Activated CD4-positive, alpha-beta T cell treated with anti-CD3 and anti-CD28 coated beads, Interleukin-2, amount 10 ng/mL, durations not matched to agents 7 days and 5 days (primary cell): ENCODE data around the gene CELSR1. TPM values are rescaled to one million over a fixed set of nuclear protein-coding genes. Genes with fewer than 3 reads are reported as not detected.

Source experiments
- CTCF ChIA-PET: fragments of 350-600 bp; sonication (Branson Sonifier 250); formaldehyde crosslinking; loops from one replicate; lab custom pipeline; 2021; ENCODE audit warnings: antibody characterized with exemption; lab: Charles Lee
- POLR2A ChIA-PET: fragments of 350-600 bp; sonication (Branson Sonifier 250); formaldehyde crosslinking; loops from one replicate; lab custom pipeline; 2021; ENCODE audit warnings: antibody characterized with exemption; lab: Charles Lee
- DNase-seq: peaks from one replicate; pipeline ENCODE4 v3.0.0-alpha.2; 2020
- H3K27ac Mint-ChIP-seq: one replicate; pipeline ENCODE4 v1.8.0; 2021; ENCODE audit warnings: mild to moderate bottlenecking, moderate library complexity, mixed read lengths
- H3K27me3 Mint-ChIP-seq: one replicate; pipeline ENCODE4 v1.8.0; 2021; ENCODE audit warnings: mixed read lengths
- H3K36me3 Mint-ChIP-seq: one replicate; pipeline ENCODE4 v1.8.0; 2021; ENCODE audit warnings: low read depth, mixed read lengths
- H3K4me1 Mint-ChIP-seq: one replicate; pipeline ENCODE4 v1.8.0; 2021; ENCODE audit warnings: mixed read lengths
- H3K4me3 Mint-ChIP-seq: one replicate; pipeline ENCODE4 v1.8.0; 2021; ENCODE audit warnings: mild to moderate bottlenecking, moderate library complexity, mixed read lengths
- H3K9me3 Mint-ChIP-seq: one replicate; pipeline ENCODE4 v1.8.0; 2021; ENCODE audit warnings: mixed read lengths
- total RNA-seq, 2 experiments: library from RNA; stranded (reverse); gene quantifications; one replicate each; pipeline ENCODE4 v1.2.3, GENCODE V29; 2021

The CELSR1 gene
- total RNA-seq, 2 experiments from 2014 or later, result 0.20 to 0.23 TPM

DNA sequence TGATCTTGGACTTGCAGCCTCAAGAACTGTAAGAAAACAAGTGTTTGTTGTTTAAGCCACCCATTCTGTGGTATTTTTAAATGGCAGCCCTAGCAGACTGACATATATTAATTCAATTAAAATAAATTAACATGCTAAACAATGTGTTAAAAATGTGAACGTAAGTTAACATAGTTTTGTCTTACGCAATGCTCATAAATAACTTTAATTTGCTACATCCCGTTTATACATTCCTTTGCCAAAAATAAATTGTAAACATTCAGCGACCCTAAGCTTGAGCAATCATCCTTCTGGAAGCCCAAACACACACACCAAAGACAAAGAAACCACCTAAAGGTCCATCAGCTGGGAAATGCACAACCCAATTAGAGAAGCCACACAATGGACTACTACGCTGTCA, 70.4 kb downstream of the CELSR1 start:
- no peaks in the 10 kb centered on the region for H3K36me3 Mint-ChIP-seq
- no peak overlapping the region for H3K27ac Mint-ChIP-seq
- no peaks in the 10 kb centered on the region for H3K4me1 Mint-ChIP-seq
- DNase-seq, result no peak
- no peak overlapping the region for H3K4me3 Mint-ChIP-seq
- ChIA-PET CTCF (no interaction called here), POLR2A (no interaction called here)
- H3K9me3 Mint-ChIP-seq, result no peaks in the 10 kb centered on the region
- no peaks in the 10 kb centered on the region for H3K27me3 Mint-ChIP-seq

DNA sequence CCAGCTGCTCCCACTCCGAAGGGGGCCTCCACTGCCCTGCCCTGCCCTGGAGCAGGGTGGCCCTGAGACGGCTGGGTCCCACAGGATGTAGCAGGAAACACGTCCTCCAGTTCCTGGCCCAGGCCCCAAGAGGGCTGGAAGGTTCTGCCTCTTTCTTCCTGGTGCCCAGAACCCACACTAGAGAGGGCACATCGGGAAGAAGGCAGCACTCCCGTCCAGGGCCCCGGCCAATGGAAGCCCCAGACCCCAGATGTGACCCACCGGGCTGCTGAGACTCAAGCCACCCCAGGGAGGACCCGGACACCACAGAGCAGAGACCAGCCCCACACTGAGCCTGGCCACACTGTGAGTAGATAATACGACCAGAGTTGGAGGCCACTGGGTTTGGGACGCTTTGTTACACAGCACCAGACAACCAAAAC, 71.2 kb downstream of the CELSR1 start:
- ChIA-PET CTCF (no interaction called here), POLR2A (no interaction called here)
- no peaks in the 10 kb centered on the region for H3K36me3 Mint-ChIP-seq
- H3K9me3 Mint-ChIP-seq, result no peaks in the 10 kb centered on the region
- DNase-seq, result no peak
- H3K4me3 Mint-ChIP-seq, result no peak overlapping the region
- no peak overlapping the region for H3K27ac Mint-ChIP-seq
- H3K4me1 Mint-ChIP-seq, result no peaks in the 10 kb centered on the region
- H3K27me3 Mint-ChIP-seq, result no peaks in the 10 kb centered on the region

DNA sequence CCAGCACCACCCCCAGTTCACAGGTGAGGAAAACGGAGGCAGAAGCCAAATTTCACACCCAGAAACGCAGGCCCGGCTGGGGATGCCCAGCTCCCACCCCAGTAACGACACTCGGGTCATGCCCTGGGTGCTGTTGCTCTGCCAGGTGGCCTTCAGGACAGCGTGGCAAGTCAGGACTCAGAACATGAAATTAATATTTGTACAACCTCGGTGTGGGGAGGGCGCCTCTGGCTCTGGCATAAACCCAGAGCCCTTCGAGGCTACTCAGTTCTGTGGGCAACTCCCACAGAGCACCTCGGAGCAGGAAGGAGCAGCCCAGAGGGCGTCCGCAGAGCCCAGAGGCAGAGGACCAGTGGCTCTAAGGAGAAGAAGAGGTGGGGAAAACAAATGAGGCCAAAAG, 71.6 kb downstream of the CELSR1 start:
- H3K27ac Mint-ChIP-seq, result no peak overlapping the region
- no peak for DNase-seq
- no peak overlapping the region for H3K4me3 Mint-ChIP-seq
- H3K9me3 Mint-ChIP-seq, result no peaks in the 10 kb centered on the region
- no peaks in the 10 kb centered on the region for H3K4me1 Mint-ChIP-seq
- ChIA-PET POLR2A (no interaction called here), CTCF (no interaction called here)
- H3K27me3 Mint-ChIP-seq, result no peaks in the 10 kb centered on the region
- H3K36me3 Mint-ChIP-seq, result no peaks in the 10 kb centered on the region

DNA sequence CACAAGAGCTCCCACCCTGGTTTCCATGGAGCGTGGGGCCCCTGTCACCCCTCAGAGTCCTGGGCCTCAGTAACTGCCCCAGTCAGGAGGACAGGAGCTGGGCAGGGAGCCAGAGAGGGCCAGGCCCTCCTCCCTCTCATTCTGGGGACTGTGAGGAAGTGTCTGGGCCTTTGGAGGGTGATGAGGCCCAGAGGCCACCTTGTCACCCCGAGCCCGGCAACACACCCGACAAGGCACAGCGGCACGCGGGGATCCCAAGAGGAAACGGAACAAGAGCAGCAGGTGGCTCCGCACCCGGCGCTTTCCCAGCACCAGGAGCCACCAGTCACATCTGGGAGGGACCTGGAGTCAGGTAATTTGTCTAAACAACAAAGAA, 72.1 kb downstream of the CELSR1 start:
- Mint-ChIP-seq H3K4me3 (no peak overlapping the region), H3K36me3 (no peaks in the 10 kb centered on the region), H3K27ac (no peak overlapping the region), H3K4me1 (no peaks in the 10 kb centered on the region), H3K9me3 (no peaks in the 10 kb centered on the region), H3K27me3 (no peaks in the 10 kb centered on the region)
- no peak for DNase-seq
- ChIA-PET CTCF (no interaction called here), POLR2A (no interaction called here)

DNA sequence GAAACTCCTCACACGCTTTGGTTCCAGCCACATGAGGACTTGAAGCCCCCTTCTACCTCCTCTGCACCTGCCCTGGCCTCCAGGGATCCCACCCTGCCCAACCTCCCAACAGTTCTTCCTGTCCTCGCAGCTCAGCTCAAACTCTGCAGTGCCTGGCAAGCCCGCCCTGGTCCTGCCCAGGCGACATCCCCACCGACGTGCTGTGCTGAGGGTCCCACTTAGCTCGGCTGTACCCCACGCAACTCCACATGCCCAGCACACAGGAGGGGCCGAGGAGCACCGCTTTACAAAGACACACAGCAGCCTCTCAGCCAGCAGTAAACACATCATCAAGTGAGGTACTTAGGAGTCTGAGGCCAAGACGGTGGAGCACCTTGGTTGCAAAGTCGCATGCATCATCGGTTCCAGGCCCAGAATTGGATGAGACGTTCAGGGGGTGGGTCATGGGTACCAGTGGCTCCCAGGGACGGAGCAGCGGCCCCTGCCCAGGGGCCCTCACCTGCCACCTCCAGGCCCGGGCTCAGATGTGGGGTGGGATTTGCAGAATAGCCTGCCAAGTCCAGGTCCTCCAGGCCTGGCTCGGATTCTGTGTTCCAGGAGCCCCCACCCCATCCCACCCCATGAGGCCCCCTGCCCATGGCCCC, 72.6 kb downstream of the CELSR1 start:
- DNase-seq, result no peak
- Mint-ChIP-seq H3K27me3 (no peaks in the 10 kb centered on the region), H3K27ac (no peak overlapping the region), H3K9me3 (no peaks in the 10 kb centered on the region), H3K4me1 (no peaks in the 10 kb centered on the region), H3K36me3 (no peaks in the 10 kb centered on the region), H3K4me3 (no peak overlapping the region)
- ChIA-PET CTCF (no interaction called here), POLR2A (no interaction called here)

DNA sequence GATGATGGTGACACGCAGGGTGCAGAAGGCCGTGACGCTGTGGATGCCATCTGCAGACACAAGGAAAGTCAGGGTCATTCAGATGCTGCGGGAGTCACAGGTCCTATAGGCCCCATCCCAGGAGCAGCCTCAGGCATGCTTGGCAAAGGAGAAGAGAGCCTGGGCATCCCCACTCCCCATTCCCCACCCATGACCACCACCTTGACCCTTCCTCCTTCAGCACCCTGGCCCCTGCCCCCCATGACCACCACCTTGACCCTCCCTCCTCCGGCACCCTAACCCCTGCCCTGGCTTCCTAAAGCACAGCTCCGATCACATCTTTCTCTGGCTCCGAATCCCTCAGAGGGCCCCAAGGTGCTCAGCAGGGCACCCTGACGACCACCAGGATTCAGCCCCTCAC, 73.1 kb downstream of the CELSR1 start:
- no peaks in the 10 kb centered on the region for H3K4me1 Mint-ChIP-seq
- POLR2A ChIA-PET, result no interaction called here

DNA sequence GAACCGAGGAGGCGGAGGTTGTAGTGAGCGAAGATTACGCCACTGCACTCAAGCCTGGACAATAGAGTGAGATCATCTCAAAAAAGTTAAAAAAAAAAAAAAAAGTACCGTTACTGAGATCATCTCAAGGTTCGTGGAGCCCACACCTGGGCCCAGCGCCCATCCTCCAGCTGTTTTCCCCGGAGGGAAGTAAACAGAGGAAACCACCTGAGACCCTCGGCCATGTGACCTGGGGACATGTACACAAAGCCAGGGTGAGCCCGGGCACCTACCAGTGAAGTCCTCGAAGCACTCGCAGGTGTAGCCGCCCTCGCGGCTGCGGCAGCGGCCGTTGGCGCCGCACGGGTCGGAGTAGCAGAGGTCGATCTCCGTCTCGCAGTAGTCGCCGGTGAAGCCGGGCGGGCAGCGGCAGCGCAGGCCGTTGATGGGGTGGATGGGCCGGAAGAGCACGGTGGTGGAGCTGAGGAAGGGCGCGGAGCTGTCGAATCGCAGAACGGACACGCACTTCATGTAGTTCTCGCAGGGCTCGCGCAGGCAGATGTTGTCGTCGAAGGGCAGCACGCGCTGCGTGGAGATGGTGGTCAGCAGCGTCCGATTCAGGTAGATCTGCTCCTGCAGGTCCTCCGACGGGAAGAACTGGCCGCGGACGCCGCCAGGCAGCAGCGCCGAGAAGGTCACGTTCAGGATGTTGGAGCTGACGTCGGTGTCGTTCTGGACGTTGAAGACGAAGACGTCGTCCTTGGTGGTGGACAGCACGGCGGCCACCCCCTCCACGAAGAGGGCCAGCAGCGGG, 73.8 kb downstream of the CELSR1 start:
- POLR2A ChIA-PET, result no interaction called here
- CTCF ChIA-PET, result no interaction called here
- H3K36me3 Mint-ChIP-seq, result no peaks in the 10 kb centered on the region
- H3K27ac Mint-ChIP-seq, result no peak overlapping the region
- DNase-seq, result no peak
- H3K4me3 Mint-ChIP-seq, result no peak overlapping the region
- H3K4me1 Mint-ChIP-seq, result no peaks in the 10 kb centered on the region
- no peaks in the 10 kb centered on the region for H3K9me3 Mint-ChIP-seq
- no peaks in the 10 kb centered on the region for H3K27me3 Mint-ChIP-seq

More for the DNA sequence above, 73.1 kb downstream of the CELSR1 start:
- Mint-ChIP-seq H3K36me3 (no peaks in the 10 kb centered on the region), H3K27me3 (no peaks in the 10 kb centered on the region), H3K27ac (no peak overlapping the region), H3K9me3 (no peaks in the 10 kb centered on the region), H3K4me3 (no peak overlapping the region)
- CTCF ChIA-PET, result no interaction called here
- no peak for DNase-seq

DNA sequence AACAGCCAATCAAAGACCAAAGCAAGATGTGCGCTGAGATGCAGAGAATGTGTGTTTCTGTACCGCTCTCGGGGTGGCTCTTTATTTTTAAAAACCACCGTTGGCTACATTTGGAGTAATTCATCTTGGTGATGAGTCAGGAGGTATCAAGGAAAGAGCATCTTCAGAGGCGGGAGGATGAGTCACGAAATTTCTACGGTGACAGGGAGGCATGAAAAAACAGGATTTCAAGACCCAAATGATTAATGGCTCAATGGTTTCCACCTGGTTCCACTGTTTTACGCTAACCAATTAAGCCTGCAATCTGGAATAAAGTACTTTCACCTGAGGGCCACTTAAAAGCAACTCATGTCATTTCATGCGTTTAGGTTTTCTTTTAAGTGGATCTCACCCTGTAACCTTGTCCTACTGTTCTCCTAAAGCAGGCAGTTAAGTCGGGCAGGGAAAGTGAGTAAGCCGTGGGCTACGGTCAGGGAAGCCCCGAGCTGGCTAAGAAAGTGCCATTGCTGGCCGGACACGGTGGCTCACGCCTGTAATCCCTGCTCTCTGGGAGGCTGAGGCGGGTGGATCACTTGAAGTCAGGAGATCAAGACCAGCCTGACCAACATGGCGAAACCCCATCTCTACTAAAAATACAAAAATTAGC, 74.6 kb downstream of the CELSR1 start:
- DNase-seq, result no peak
- Mint-ChIP-seq H3K4me3 (no peak overlapping the region), H3K27me3 (no peaks in the 10 kb centered on the region), H3K9me3 (no peaks in the 10 kb centered on the region), H3K4me1 (no peaks in the 10 kb centered on the region), H3K36me3 (no peaks in the 10 kb centered on the region), H3K27ac (no peak overlapping the region)
- ChIA-PET POLR2A (no interaction called here), CTCF (no interaction called here)

DNA sequence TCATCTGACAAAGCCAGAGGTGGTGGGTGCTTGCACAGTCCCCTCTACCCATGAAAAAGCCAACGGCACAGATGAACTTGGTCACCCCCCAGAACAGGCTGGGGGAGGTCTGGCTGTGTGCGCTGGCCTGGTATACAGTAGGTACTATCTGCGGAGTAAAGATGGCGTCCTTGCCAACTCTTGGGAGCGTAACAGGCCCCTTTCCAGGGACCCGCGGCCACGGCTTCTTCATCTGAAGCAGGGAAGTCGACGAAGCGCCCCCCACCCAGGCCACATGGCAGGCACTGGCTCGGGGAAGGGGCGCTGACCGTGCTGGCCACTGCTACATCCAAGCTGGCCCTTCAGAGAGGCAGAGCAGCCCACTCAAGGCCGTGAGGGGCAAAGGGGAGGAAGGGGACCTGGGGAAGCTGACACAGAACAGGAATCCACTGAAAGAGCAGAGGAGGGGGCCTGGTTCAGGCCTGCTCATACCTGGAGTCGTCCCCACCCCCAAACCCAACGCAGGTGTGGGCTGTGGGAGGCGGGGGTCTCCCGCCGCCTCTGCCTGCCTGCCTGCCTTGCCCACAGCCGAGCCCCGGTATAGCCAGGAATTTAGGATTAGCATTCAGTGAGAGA, 75.7 kb downstream of the CELSR1 start:
- Mint-ChIP-seq H3K4me3 (no peak overlapping the region), H3K27ac (no peak overlapping the region), H3K36me3 (no peaks in the 10 kb centered on the region), H3K27me3 (no peaks in the 10 kb centered on the region), H3K9me3 (no peaks in the 10 kb centered on the region), H3K4me1 (no peaks in the 10 kb centered on the region)
- POLR2A ChIA-PET, result no interaction called here
- CTCF ChIA-PET, result interaction anchor here (0.6 kb wide), 1 partner anchor 17 kb away, joined by 3 read pairs; no protein-coding TSS in a partner anchor
- DNase-seq, result no peak

DNA sequence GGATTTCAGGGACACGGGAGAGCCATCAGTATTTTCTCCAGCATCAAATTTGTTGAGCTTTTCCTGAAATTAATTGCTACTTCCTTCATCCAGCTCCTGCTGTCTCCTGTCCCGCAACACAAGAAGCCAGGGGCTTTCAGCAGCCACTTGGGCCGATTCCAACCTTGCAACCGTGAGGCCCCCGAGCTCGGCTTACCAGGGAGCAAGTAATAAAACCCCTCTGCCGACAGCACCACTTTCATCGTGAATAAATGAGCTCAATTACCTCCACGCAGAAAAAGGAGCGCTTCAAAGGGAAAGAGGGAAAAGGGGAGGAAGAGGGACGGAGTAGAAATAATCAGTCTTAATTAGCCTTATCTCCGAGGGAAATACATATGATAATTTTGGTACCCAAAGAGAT, 76.6 kb downstream of the CELSR1 start:
- POLR2A ChIA-PET, result no interaction called here

DNA sequence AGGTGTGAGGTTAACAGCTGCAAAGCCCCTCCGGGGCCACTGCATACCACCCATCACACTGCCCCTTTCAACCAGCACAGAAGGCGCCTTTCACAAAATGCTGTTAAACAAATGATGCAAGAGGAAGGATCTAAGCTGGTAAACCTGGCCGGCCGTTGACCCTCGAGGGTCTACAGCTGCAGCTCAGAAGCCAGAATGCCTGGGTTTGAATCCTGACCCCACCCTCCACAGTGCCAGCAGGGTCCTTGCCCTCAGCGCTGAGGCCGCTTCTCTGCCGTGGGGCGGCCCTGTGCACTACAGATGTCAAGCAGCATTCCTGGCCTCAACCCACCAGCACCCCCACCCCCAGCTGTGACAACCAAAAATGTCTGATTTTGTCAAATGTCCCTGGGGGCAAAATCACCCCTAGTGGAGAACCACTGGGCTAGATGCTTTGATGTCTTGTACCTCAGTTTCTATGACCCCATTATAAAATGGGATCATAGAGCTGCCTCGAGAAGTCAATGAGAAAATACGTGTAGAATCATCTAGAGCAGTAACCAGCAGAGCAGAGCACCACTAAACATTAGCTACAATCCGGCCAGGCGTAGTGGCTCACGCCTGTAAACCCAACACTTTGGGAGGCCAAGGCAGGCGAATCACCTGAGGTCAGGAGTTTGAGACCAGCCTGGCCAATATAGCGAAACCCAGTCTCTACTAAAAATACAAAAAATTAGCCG, 77.9 kb downstream of the CELSR1 start:
- no peak overlapping the region for H3K4me3 Mint-ChIP-seq
- no peaks in the 10 kb centered on the region for H3K36me3 Mint-ChIP-seq
- CTCF ChIA-PET, result no interaction called here
- H3K27ac Mint-ChIP-seq, result no peak overlapping the region
- DNase-seq, result no peak
- POLR2A ChIA-PET, result no interaction called here
- no peaks in the 10 kb centered on the region for H3K27me3 Mint-ChIP-seq
- H3K9me3 Mint-ChIP-seq, result no peaks in the 10 kb centered on the region
- H3K4me1 Mint-ChIP-seq, result no peaks in the 10 kb centered on the region

More for the DNA sequence above, 76.6 kb downstream of the CELSR1 start:
- Mint-ChIP-seq H3K4me1 (no peaks in the 10 kb centered on the region), H3K9me3 (no peaks in the 10 kb centered on the region), H3K27me3 (no peaks in the 10 kb centered on the region), H3K36me3 (no peaks in the 10 kb centered on the region), H3K4me3 (no peak overlapping the region), H3K27ac (no peak overlapping the region)
- CTCF ChIA-PET, result interaction anchor here (0.6 kb wide), 1 partner anchor 17 kb away, joined by 3 read pairs; no protein-coding TSS in a partner anchor
- no peak for DNase-seq

DNA sequence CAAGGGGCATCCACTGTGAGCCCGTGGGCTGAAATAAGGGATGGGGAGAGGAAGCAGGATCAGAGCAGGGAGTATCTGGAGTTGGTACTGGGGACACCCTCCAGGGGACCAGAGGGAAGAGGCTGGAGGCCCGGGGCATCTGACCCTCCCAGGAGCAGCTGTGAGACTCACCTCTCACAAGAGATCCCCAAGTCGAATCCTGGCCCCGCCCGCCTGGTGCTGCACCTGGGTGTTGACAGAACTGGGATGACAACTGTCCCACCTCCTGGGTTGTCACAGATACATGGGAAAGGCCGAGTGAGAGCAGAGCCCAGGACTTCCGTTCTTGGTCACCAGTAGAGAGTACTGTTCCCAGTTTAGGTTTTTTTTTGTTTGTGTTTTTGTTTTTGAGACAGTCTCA, 78.9 kb downstream of the CELSR1 start:
- Mint-ChIP-seq H3K27me3 (no peaks in the 10 kb centered on the region), H3K4me3 (no peak overlapping the region), H3K9me3 (no peaks in the 10 kb centered on the region), H3K27ac (no peak overlapping the region), H3K36me3 (no peaks in the 10 kb centered on the region), H3K4me1 (no peaks in the 10 kb centered on the region)
- ChIA-PET CTCF (no interaction called here), POLR2A (no interaction called here)
- DNase-seq, result no peak
